Measurements from ENCODE around the gene ZNF69. TPM values are rescaled to one million over a fixed set of nuclear protein-coding genes. Genes with fewer than 3 reads are reported as not detected.
"Not testable (repeated sequence)": the region's sequence is repeated elsewhere in the genome, so short reads cannot be mapped to it uniquely, and the experiment has no call there.

The ZNF69 gene
- total and polyA plus RNA-seq, 2 of the 4 experiments (the other 2 are of a cell fraction) = 2.7 to 12.0 TPM

GRCh38 chr19:11941361-11941887 is 53.8 kb downstream of the ZNF69 start:
- H3K9me1 ChIP-seq (ENCODE audit: insufficient read depth, low read length); H3K4ac ChIP-seq (ENCODE audit: low read depth, low read length); CTCF ChIA-PET; H3K4me2 ChIP-seq (ENCODE audit: low read depth, low read length); H3K4me3 ChIP-seq (ENCODE audit: insufficient read depth, low read depth, low read length); H2BK120ac ChIP-seq (ENCODE audit: low read depth, low read length); DNase-seq; dilution Hi-C loops (cut with HindIII; ENCODE audit: low sequenced_read_pairs, unreplicated experiment); H2BK5ac ChIP-seq (ENCODE audit: low read depth, low read length, poor library complexity, severe bottlenecking); H4K20me1 ChIP-seq (ENCODE audit: insufficient read depth, low read length); H3K9ac ChIP-seq (ENCODE audit: low read depth, low read length); H3K27ac ChIP-seq (ENCODE audit: insufficient read depth, low read length); BruUV-seq (replicated peaks); H2BK15ac ChIP-seq (ENCODE audit: low read depth, low read length); in situ Hi-C loops (cut with MboI; ENCODE audit: low sequenced_read_pairs); H3K23ac ChIP-seq (ENCODE audit: low read depth, low read length); H3K18ac ChIP-seq (ENCODE audit: low read depth, low read length); H2AK9ac ChIP-seq (replicated peaks; ENCODE audit: low read depth, low read length, poor library complexity); H3K14ac ChIP-seq (replicated peaks; ENCODE audit: low read depth, low read length); H3K56ac ChIP-seq (ENCODE audit: extremely low read depth, insufficient read depth, low read length); H4K8ac ChIP-seq (ENCODE audit: low read depth in 2 of 2, low read length in 2 of 2); H2AK5ac ChIP-seq (ENCODE audit: low read depth, low read length); H2AFZ ChIP-seq (replicated peaks; ENCODE audit: low read length, poor library complexity); H2BK20ac ChIP-seq (ENCODE audit: low read depth, low read length); intact Hi-C loops (cut with micrococcal nuclease); H3K4me1 ChIP-seq (ENCODE audit: control insufficient read depth, insufficient read depth, low read length); POLR2A ChIA-PET (ENCODE audit: unreplicated experiment); ATAC-seq (ENCODE audit: low read depth); H4K91ac ChIP-seq (ENCODE audit: insufficient read depth, low read depth, low read length); H4K5ac ChIP-seq (ENCODE audit: low read depth, low read length); H3K27me3 ChIP-seq (ENCODE audit: control insufficient read depth, insufficient read depth, low read length): not testable (repeated sequence)
- H3K9me3 ChIP-seq (ENCODE audit: control insufficient read depth, insufficient read depth, low read length) = peaks cover 63% of the 10 kb centered on the region
- WGBS, 2 experiments (ENCODE audit: extremely low coverage in 2 of 2, insufficient read length in 1 of 2) = no CpG with 5 or more reads among the region's 29 CpGs
- H3K79me1 ChIP-seq (ENCODE audit: low read depth in 1 of 2, low read length in 2 of 2) = peaks cover 9 to 23% of the 10 kb centered on the region in 2 experiments; a peak in 3 of 4 replicates
- H3K36me3 ChIP-seq (ENCODE audit: control insufficient read depth, insufficient read depth, low read length) = peaks cover 25% of the 10 kb centered on the region
